Measurements from ENCODE around the gene NHERF2. TPM values are rescaled to one million over a fixed set of nuclear protein-coding genes. Genes with fewer than 3 reads are reported as not detected.

The NHERF2 gene
- total and polyA plus RNA-seq, 9 of the 15 experiments (the other 6 are each of a cell fraction or from before 2014, with no cell fraction given) = 0.15 to 42.0 (median 12.5) TPM

- Histone ChIP-seq H3K9me1 (ENCODE audit: control insufficient read depth, insufficient read depth, low read length) (no peaks in the 10 kb centered on the region), H3K9ac (ENCODE audit: insufficient read depth in 1 of 2, low read depth in 2 of 2, low read length in 2 of 2) (peak overlapping the region in 1 of 2 experiments; percentile 77; a peak in 2 of 4 replicates)
- POLR2A ChIA-PET = interaction anchor here (0.6 to 1.0 kb wide), 5 partner anchors 17 to 134 kb away, joined by 3 to 4 read pairs (median 3); partner anchors contain the start of gene RPS2
- no peak for TF ChIP-seq NR4A1 (CRISPR knock-in tag; IDR thresholded peaks at IDR 0.05)
- TF ChIP-seq NR4A1 (tag; IDR thresholded peaks at IDR 0.05) = no peak
- TF ChIP-seq POLR2G (IDR thresholded peaks at IDR 0.05; ENCODE audit: low read depth, low read length) = peak; percentile 24; the same call in 1 of the 2 replicates
- TF ChIP-seq ZNF699 (CRISPR knock-in tag; IDR thresholded peaks at IDR 0.05; ENCODE audit: insufficient replicate concordance) = no peak
- TF ChIP-seq E2F6 (IDR thresholded peaks at IDR 0.05; ENCODE audit: borderline replicate concordance in 1 of 2, extremely low read depth in 1 of 2, insufficient read depth in 1 of 2, insufficient read length in 1 of 2, low read depth in 1 of 2, low read length in 1 of 2, poor library complexity in 1 of 2, severe bottlenecking in 1 of 2) = peak in 1 of 2 experiments; percentile 76
- peak; percentile 28; the same call in 1 of the 2 replicates for TF ChIP-seq ZFX (CRISPR knock-in tag; IDR thresholded peaks at IDR 0.05)
- 0 out of 2 replicates have a peak, but pooled peaks have one; percentile 54 for TF ChIP-seq MAX (CRISPR knock-in tag; IDR thresholded peaks at IDR 0.05)
- no peak for TF ChIP-seq ZBTB43 (CRISPR knock-in tag; IDR thresholded peaks at IDR 0.05)
- TF ChIP-seq RBBP5 (IDR thresholded peaks at IDR 0.05; ENCODE audit: borderline replicate concordance, insufficient read depth, low read length, poor library complexity, severe bottlenecking) = no peak
- TF ChIP-seq CTCF (IDR thresholded peaks at IDR 0.05 in 2 of 3, conservative IDR thresholded peaks at IDR 0.05 in 1 of 3; ENCODE audit: insufficient read depth in 2 of 3, low read depth in 1 of 3, low read length in 3 of 3) = 0 out of 6 replicates have a peak, but pooled peaks of 1 of the 3 experiments have one; percentile 12
- TF ChIP-seq ZBTB33 (CRISPR knock-in tag; IDR thresholded peaks at IDR 0.05) = peak; percentile 99
Measured at GRCh38 chr16:2019921-2020831, 6.5 kb upstream of the NHERF2 start.

More at GRCh38 chr16:2019921-2020831, 6.5 kb upstream of the NHERF2 start:
- Histone ChIP-seq H3K4me2 (ENCODE audit: insufficient read depth, low read length) (no peak overlapping the region), H2AFZ (ENCODE audit: low read depth, low read length) (peak overlapping the region; percentile 62; the same call in 1 of the 2 replicates), H3K79me2 (ENCODE audit: control insufficient read depth, insufficient read depth, low read length) (no peaks in the 10 kb centered on the region), H4K20me1 (replicated peaks; ENCODE audit: control insufficient read depth, insufficient read depth, low read length) (no peaks in the 10 kb centered on the region), H3K27ac (ENCODE audit: extremely low read depth, low read depth, low read length) (no peak overlapping the region), H3K4me1 (replicated peaks in 1 of 2; ENCODE audit: control insufficient read depth in 2 of 2, insufficient read depth in 2 of 2, low read length in 2 of 2) (peaks cover 16 to 64% of the 10 kb centered on the region in 2 experiments; a peak in 4 of 5 replicates), H3K4me3 (peak overlapping the region; percentile 11), H3K9me3 (replicated peaks; ENCODE audit: control insufficient read depth, insufficient read depth, low read depth, low read length) (no peaks in the 10 kb centered on the region), H3K36me3 (ENCODE audit: control insufficient read depth, insufficient read depth, low read length) (no peaks in the 10 kb centered on the region), H3K27me3 (ENCODE audit: control insufficient read depth in 2 of 2, insufficient read depth in 2 of 2, low read length in 2 of 2) (no peaks in the 10 kb centered on the region)
- CTCF ChIA-PET (ENCODE audit: low intra/inter-chr PET ratio) = no interaction called here
- DNase-seq (ENCODE audit: extremely low read depth in 1 of 4, low spot score in 3 of 4) (peak; percentile 32 to 54 (median 48)), FAIRE-seq (no peak), ATAC-seq (0 out of 3 replicates have a peak, but pooled peaks have one; percentile 7)
- no TSS peak for BruUV-seq (replicated peaks)
- 36% methylated on average over 53 of the region's 96 CpGs for WGBS (ENCODE audit: insufficient coverage, low coverage, missing lambda C conversion rate)
- in situ Hi-C loops (cut with MboI) (loop anchor here (5.0 kb wide), 1 partner anchor 122 kb away; no protein-coding TSS in a partner anchor), intact Hi-C loops (cut with micrococcal nuclease) (loop anchor here (5.0 kb wide), 1 partner anchor 247 kb away; the partner anchor contains the start of gene RNPS1)

All from K562 (cell line).